ENCODE data around the gene PEX6. TPM values are rescaled to one million over a fixed set of nuclear protein-coding genes. Genes with fewer than 3 reads are reported as not detected.

Gene PEX6
- polyA plus RNA-seq, 3 donors = 10.6 to 16.2 (median 15.5) TPM

DNA sequence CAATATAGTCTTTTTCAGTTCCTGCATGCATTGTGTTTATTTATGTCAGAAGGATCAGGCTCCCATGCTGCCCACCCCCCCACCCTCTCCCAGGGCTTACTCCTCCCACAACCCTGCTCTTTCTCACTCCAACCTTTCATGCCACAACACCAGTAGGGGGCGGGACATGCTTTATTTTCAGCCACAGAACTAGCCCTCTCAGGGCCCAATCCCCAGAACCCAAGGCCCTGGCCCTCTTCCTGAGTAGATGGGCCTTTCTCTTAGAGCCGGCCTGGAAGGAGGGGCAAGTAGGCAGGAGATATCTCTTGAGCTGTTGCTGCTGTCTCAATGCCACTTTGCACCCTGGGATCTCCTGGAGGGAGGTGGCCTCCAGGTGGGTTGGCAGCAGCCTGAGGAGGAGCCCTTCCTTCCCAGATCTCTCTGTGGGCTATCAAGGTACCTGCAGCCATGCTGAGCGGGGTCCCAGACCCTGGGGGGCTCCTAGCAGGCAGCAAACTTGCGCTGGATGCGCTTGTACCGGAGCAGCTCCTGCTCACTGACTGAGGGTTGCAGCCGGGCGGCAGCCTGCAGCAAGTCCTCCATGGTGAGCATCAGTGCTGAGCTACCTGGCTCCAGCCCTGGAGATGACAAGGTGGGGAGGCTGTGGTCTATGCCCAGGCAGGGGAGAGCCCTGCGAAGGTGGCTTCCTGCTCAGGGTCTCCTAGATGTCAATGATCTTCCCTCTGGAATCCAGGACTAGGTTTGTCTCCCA, 15.0 kb downstream of the PEX6 start:
- Histone ChIP-seq H3K9me3 (replicated peaks in 1 of 2; ENCODE audit: control insufficient read depth in 1 of 2, insufficient read depth in 1 of 2, low read length in 2 of 2) (peaks cover 0 to 4% of the 10 kb centered on the region in 2 donors), H3K36me3 (replicated peaks in 1 of 2; ENCODE audit: control insufficient read depth in 1 of 2, insufficient read depth in 2 of 2, low read length in 2 of 2) (peaks cover 53 to 57% of the 10 kb centered on the region in 2 donors), H3K27ac (ENCODE audit: low read depth in 1 of 2, low read length in 2 of 2) (no peak overlapping the region), H3K4me3 (replicated peaks in 1 of 3; ENCODE audit: low read depth in 2 of 3, low read length in 3 of 3) (no peak overlapping the region), H4K20me1 (ENCODE audit: insufficient read depth, low read length) (no peaks in the 10 kb centered on the region), H3K4me2 (replicated peaks; ENCODE audit: extremely low read depth, low read length, poor library complexity, severe bottlenecking) (no peak overlapping the region), H3K4me1 (ENCODE audit: control insufficient read depth in 1 of 2, insufficient read depth in 2 of 2, low read length in 2 of 2) (peaks cover 12 to 15% of the 10 kb centered on the region in 2 donors), H3K27me3 (ENCODE audit: control insufficient read depth in 2 of 2, insufficient read depth in 2 of 2, low read length in 2 of 2) (peaks cover 7 to 26% of the 10 kb centered on the region in 2 donors), H3K79me2 (ENCODE audit: insufficient read depth, low read length) (no peaks in the 10 kb centered on the region), H3K9ac (ENCODE audit: insufficient read depth, low read length, poor library complexity, severe bottlenecking) (peak overlapping the region; percentile 1), H2AFZ (ENCODE audit: insufficient read depth, low read depth, low read length, poor library complexity, severe bottlenecking) (no peak overlapping the region)
- DNase-seq = no peak
- Mint-ChIP-seq H3K4me1 (peaks cover 19% of the 10 kb centered on the region), H3K9me3 (peaks cover 0 to 8% (median 0%) of the 10 kb centered on the region in 7 donors), H3K27ac (peak overlapping the region in 1 of 7 donors; percentile 50), H3K27me3 (ENCODE audit: low read depth in 3 of 3) (peaks cover 27 to 29% (median 27%) of the 10 kb centered on the region in 3 donors), H3K4me3 (no peak overlapping the region), H3K36me3 (peaks cover 59 to 79% of the 10 kb centered on the region in 2 donors)
- TF ChIP-seq, protein P1, sequence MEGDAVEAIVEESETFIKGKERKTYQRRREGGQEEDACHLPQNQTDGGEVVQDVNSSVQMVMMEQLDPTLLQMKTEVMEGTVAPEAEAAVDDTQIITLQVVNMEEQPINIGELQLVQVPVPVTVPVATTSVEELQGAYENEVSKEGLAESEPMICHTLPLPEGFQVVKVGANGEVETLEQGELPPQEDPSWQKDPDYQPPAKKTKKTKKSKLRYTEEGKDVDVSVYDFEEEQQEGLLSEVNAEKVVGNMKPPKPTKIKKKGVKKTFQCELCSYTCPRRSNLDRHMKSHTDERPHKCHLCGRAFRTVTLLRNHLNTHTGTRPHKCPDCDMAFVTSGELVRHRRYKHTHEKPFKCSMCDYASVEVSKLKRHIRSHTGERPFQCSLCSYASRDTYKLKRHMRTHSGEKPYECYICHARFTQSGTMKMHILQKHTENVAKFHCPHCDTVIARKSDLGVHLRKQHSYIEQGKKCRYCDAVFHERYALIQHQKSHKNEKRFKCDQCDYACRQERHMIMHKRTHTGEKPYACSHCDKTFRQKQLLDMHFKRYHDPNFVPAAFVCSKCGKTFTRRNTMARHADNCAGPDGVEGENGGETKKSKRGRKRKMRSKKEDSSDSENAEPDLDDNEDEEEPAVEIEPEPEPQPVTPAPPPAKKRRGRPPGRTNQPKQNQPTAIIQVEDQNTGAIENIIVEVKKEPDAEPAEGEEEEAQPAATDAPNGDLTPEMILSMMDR (IDR thresholded peaks at IDR 0.05) = no peak
- WGBS (ENCODE audit: insufficient coverage) = 100% methylated on average over 7 of the region's 9 CpGs
- intact Hi-C loops (cut with micrococcal nuclease) = no loop called here

DNA sequence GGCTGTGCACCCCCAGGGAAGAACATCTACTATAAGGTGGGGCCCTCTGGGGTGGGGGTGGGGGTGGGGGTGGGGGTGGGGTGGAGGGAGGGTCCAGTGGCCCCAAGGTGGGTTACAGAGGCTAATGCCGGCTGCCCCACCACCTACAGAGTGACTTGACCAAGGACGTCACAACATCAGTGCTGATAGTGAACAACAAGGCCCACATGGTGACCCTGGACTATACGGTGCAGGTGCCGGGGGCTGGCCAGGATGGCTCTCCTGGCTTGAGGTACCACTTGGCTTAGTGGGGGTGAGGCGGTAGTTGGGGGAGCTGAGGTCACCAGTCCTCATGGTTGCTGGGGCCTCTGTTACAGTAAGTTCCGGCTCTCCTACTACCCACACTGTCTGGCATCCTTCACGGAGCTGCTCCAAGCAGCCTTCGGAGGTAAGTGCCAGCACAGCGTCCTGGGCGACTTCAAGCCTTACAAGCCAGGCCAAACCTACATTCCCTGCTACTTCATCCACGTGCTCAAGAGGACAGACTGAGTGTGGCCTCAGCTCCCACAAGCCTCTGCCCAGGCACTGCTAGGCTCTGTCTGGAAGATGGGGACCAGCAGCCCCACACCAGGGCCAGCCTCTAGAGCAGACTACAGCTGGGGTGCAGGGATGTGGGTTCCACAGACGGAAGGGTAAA, 15.7 kb downstream of the PEX6 start:
- Histone ChIP-seq H3K4me1 (ENCODE audit: control insufficient read depth in 1 of 2, insufficient read depth in 2 of 2, low read length in 2 of 2) (peaks cover 12 to 15% of the 10 kb centered on the region in 2 donors), H3K9me3 (replicated peaks in 1 of 2; ENCODE audit: control insufficient read depth in 1 of 2, insufficient read depth in 1 of 2, low read length in 2 of 2) (peaks cover 0 to 4% of the 10 kb centered on the region in 2 donors), H3K4me2 (replicated peaks; ENCODE audit: extremely low read depth, low read length, poor library complexity, severe bottlenecking) (no peak overlapping the region), H3K79me2 (ENCODE audit: insufficient read depth, low read length) (no peaks in the 10 kb centered on the region), H3K27ac (ENCODE audit: low read depth in 1 of 2, low read length in 2 of 2) (no peak overlapping the region), H3K9ac (ENCODE audit: insufficient read depth, low read length, poor library complexity, severe bottlenecking) (no peak overlapping the region), H3K27me3 (ENCODE audit: control insufficient read depth in 2 of 2, insufficient read depth in 2 of 2, low read length in 2 of 2) (peaks cover 7 to 26% of the 10 kb centered on the region in 2 donors), H3K4me3 (replicated peaks in 1 of 3; ENCODE audit: low read depth in 2 of 3, low read length in 3 of 3) (no peak overlapping the region), H4K20me1 (ENCODE audit: insufficient read depth, low read length) (no peaks in the 10 kb centered on the region), H3K36me3 (replicated peaks in 1 of 2; ENCODE audit: control insufficient read depth in 1 of 2, insufficient read depth in 2 of 2, low read length in 2 of 2) (peaks cover 46 to 50% of the 10 kb centered on the region in 2 donors), H2AFZ (ENCODE audit: insufficient read depth, low read depth, low read length, poor library complexity, severe bottlenecking) (no peak overlapping the region)
- no peak overlapping the region for H3K27ac Mint-ChIP-seq
- TF ChIP-seq, protein P1 (IDR thresholded peaks at IDR 0.05) = no peak
- H3K36me3 Mint-ChIP-seq = peaks cover 53 to 72% of the 10 kb centered on the region in 2 donors
- intact Hi-C loops (cut with micrococcal nuclease) = no loop called here
- WGBS (ENCODE audit: insufficient coverage) = 86% methylated on average over 8 of the region's 12 CpGs
- DNase-seq = no peak
- H3K27me3 Mint-ChIP-seq (ENCODE audit: low read depth in 3 of 3) = peaks cover 29 to 31% (median 30%) of the 10 kb centered on the region in 3 donors
- H3K9me3 Mint-ChIP-seq = peaks cover 0 to 8% (median 0%) of the 10 kb centered on the region in 7 donors
- no peak overlapping the region for H3K4me3 Mint-ChIP-seq
- peaks cover 19% of the 10 kb centered on the region for H3K4me1 Mint-ChIP-seq

All from CD14-positive monocyte (primary cell).